Prostate gland (tissue), 2 donors: ENCODE results near the gene TEC.

Source experiments
- POLR2AphosphoS5 ChIP-seq: sonication (generic); formaldehyde crosslinking; IDR thresholded peaks from one replicate; pipeline ENCODE4 v1.6.1; 2017; ENCODE audit warnings: antibody characterized with exemption
- TF ChIP-seq, protein P1 (sequence below), 4 experiments: fragments of 200-600 bp in 2 of 4; fragments of 450-650 bp in 2 of 4; sonication (generic) in 2 of 4; IDR thresholded peaks; 1 replicate in 3 of 4; 2 replicates in 1 of 4; pipeline ENCODE4 v1.5.1; 2016 to 2019; ENCODE audit warnings: antibody characterized with exemption in 4 of 4, mild to moderate bottlenecking in 2 of 4, moderate library complexity in 2 of 4

DNA sequence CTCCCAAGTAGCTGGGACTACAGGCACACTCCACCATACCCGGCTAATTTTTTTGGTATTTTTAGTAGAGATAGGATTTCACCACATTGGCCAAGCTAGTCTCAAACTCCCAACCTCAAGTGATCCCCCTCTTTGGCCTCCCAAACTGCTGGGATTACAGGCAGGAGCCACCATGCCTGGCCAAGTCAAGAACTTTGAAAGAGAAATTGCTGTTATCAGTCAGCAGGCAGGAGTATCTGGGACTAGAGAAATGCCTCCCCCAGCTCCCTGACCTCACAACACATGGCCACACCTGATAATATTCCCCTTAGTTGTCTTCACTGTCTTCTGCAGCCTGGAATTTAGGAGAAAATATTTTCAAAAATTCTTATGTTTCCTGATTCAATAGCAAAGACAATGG is 143.0 kb downstream of the TEC start:
- TF ChIP-seq, protein P1, sequence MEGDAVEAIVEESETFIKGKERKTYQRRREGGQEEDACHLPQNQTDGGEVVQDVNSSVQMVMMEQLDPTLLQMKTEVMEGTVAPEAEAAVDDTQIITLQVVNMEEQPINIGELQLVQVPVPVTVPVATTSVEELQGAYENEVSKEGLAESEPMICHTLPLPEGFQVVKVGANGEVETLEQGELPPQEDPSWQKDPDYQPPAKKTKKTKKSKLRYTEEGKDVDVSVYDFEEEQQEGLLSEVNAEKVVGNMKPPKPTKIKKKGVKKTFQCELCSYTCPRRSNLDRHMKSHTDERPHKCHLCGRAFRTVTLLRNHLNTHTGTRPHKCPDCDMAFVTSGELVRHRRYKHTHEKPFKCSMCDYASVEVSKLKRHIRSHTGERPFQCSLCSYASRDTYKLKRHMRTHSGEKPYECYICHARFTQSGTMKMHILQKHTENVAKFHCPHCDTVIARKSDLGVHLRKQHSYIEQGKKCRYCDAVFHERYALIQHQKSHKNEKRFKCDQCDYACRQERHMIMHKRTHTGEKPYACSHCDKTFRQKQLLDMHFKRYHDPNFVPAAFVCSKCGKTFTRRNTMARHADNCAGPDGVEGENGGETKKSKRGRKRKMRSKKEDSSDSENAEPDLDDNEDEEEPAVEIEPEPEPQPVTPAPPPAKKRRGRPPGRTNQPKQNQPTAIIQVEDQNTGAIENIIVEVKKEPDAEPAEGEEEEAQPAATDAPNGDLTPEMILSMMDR (IDR thresholded peaks at IDR 0.05): no peak
- TF ChIP-seq POLR2AphosphoS5: no peak
